Mesothelial cell of epicardium (in vitro differentiated cells): Measurements from ENCODE around the gene CCNB2. TPM values are rescaled to one million over a fixed set of nuclear protein-coding genes. Genes with fewer than 3 reads are reported as not detected.
A peak's percentile ranks its signal among the peaks of the same experiment; 100 is the strongest.

Source experiments
- DNase-seq, 2 experiments: peaks; one replicate each; pipeline ENCODE4 v3.0.0; 2021; ENCODE audit warnings: low spot score in 2 of 2; ENCODE audit not compliant: unreplicated experiment in 2 of 2
- H3K27ac Mint-ChIP-seq: 2 replicates; pipeline ENCODE4 v1.8.0; 2021; ENCODE audit warnings: mixed read lengths
- H3K27me3 Mint-ChIP-seq: 2 replicates; pipeline ENCODE4 v1.8.0; 2021; ENCODE audit warnings: low read depth, mixed read lengths
- H3K36me3 Mint-ChIP-seq: 2 replicates; pipeline ENCODE4 v1.8.0; 2021; ENCODE audit warnings: mixed read lengths
- H3K4me1 Mint-ChIP-seq: 2 replicates; pipeline ENCODE4 v1.8.0; 2021; ENCODE audit warnings: mixed read lengths
- H3K4me3 Mint-ChIP-seq: 2 replicates; pipeline ENCODE4 v1.8.0; 2021; ENCODE audit warnings: mild to moderate bottlenecking, moderate library complexity, mixed read lengths
- H3K9me3 Mint-ChIP-seq: 2 replicates; pipeline ENCODE4 v1.8.0; 2021; ENCODE audit warnings: mixed read lengths
- total RNA-seq: library from RNA; stranded (reverse); gene quantifications from 3 replicates; pipeline ENCODE4 v1.2.1, GENCODE V29; 2021
- TF ChIP-seq, protein P1 (sequence below): fragments of 200-600 bp; sonication (generic); IDR thresholded peaks from one replicate; pipeline ENCODE4 v1.5.0; 2021; ENCODE audit warnings: antibody characterized with exemption; ENCODE audit not compliant: unreplicated experiment

CCNB2 gene
- total RNA-seq, 1 donor from 2014 or later, result 26.8 TPM

GRCh38 chr15:59148153-59148833 is 43.3 kb downstream of the CCNB2 start:
- TF ChIP-seq, protein P1, sequence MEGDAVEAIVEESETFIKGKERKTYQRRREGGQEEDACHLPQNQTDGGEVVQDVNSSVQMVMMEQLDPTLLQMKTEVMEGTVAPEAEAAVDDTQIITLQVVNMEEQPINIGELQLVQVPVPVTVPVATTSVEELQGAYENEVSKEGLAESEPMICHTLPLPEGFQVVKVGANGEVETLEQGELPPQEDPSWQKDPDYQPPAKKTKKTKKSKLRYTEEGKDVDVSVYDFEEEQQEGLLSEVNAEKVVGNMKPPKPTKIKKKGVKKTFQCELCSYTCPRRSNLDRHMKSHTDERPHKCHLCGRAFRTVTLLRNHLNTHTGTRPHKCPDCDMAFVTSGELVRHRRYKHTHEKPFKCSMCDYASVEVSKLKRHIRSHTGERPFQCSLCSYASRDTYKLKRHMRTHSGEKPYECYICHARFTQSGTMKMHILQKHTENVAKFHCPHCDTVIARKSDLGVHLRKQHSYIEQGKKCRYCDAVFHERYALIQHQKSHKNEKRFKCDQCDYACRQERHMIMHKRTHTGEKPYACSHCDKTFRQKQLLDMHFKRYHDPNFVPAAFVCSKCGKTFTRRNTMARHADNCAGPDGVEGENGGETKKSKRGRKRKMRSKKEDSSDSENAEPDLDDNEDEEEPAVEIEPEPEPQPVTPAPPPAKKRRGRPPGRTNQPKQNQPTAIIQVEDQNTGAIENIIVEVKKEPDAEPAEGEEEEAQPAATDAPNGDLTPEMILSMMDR, result no peak
- Mint-ChIP-seq H3K36me3 (peaks cover 36% of the 10 kb centered on the region), H3K27ac (peak overlapping the region; percentile 90), H3K9me3 (no peaks in the 10 kb centered on the region), H3K4me3 (no peak overlapping the region), H3K27me3 (no peaks in the 10 kb centered on the region), H3K4me1 (peaks cover 9% of the 10 kb centered on the region)
- no peak for DNase-seq

- no peak overlapping the region for H3K4me3 Mint-ChIP-seq
Observed at GRCh38 chr15:59150185-59150584, 45.2 kb downstream of the CCNB2 start.

DNA sequence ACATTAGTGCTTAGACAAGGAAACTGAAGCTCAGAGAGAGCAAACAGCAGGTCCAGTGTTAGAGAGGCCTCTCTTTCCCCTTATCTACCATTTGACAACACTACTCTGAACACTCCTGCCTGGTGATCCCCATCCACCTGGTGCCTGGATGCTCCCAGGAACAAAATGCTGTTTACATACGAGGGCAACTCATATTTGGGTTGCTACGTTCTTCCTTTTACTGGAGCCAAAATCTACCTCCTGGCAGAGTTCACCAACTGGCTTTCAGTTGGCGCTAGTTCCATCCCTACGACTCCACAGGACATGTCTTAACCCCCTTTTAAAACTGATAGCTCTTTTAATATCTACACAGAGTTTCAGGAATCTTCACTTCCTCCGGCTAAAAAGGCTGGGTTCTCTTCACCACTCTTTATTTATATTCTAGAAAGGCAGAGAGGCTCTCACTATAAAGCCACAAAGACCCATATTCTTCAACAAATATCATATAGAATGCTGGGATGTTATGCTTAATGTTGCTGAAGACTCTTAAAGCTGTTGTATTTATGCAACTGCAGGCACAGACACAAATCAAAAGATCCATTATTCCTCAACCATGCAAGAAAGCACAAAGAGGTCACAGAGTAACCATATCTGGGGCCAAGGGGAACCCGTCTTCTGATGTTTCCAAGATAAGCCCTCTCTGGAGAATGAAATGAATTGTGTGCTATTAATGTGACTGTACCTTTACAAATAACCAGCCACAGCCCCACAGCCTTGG is 47.9 kb downstream of the CCNB2 start:
- Mint-ChIP-seq H3K4me1 (peaks cover 9% of the 10 kb centered on the region), H3K27ac (no peak overlapping the region), H3K4me3 (no peak overlapping the region), H3K27me3 (no peaks in the 10 kb centered on the region), H3K9me3 (no peaks in the 10 kb centered on the region), H3K36me3 (peaks cover 45% of the 10 kb centered on the region)
- TF ChIP-seq, protein P1, result no peak
- no peak for DNase-seq

More at GRCh38 chr15:59150185-59150584, 45.2 kb downstream of the CCNB2 start:
- H3K9me3 Mint-ChIP-seq, result no peaks in the 10 kb centered on the region
- DNase-seq, result no peak
- H3K27me3 Mint-ChIP-seq, result no peaks in the 10 kb centered on the region
- peaks cover 9% of the 10 kb centered on the region for H3K4me1 Mint-ChIP-seq
- H3K27ac Mint-ChIP-seq, result no peak overlapping the region
- TF ChIP-seq, protein P1, result no peak
- H3K36me3 Mint-ChIP-seq, result peaks cover 46% of the 10 kb centered on the region

GRCh38 chr15:59153466-59153865 is 48.5 kb downstream of the CCNB2 start:
- H3K36me3 Mint-ChIP-seq, result peaks cover 43% of the 10 kb centered on the region
- no peak overlapping the region for H3K27ac Mint-ChIP-seq
- H3K4me1 Mint-ChIP-seq, result peaks cover 6% of the 10 kb centered on the region
- TF ChIP-seq, protein P1, result no peak
- no peaks in the 10 kb centered on the region for H3K9me3 Mint-ChIP-seq
- DNase-seq, result no peak
- no peaks in the 10 kb centered on the region for H3K27me3 Mint-ChIP-seq
- H3K4me3 Mint-ChIP-seq, result no peak overlapping the region

GRCh38 chr15:59154243-59154642 is 49.3 kb downstream of the CCNB2 start:
- no peaks in the 10 kb centered on the region for H3K9me3 Mint-ChIP-seq
- DNase-seq, result no peak
- no peak overlapping the region for H3K4me3 Mint-ChIP-seq
- H3K36me3 Mint-ChIP-seq, result peaks cover 44% of the 10 kb centered on the region
- H3K27me3 Mint-ChIP-seq, result no peaks in the 10 kb centered on the region
- TF ChIP-seq, protein P1, result no peak
- H3K27ac Mint-ChIP-seq, result no peak overlapping the region
- H3K4me1 Mint-ChIP-seq, result peaks cover 5% of the 10 kb centered on the region
